CD4-positive, alpha-beta T cell (primary cell): ENCODE measurements around the gene FOLR2. TPM values are rescaled to one million over a fixed set of nuclear protein-coding genes. Genes with fewer than 3 reads are reported as not detected.
"Not testable (repeated sequence)": the region's sequence is repeated elsewhere in the genome, so short reads cannot be mapped to it uniquely, and the experiment has no call there.

Experiments used
- ATAC-seq: fragments of 200-7000 bp; cut with Tn5 transposase; one replicate; pipeline ENCODE4 v1.10.0; 2022; ENCODE audit warnings: mild to moderate bottlenecking; ENCODE audit not compliant: poor library complexity
- CTCF ChIA-PET: fragments of 350-600 bp; sonication (Branson Sonifier 250); formaldehyde crosslinking; loops from one replicate; lab custom pipeline; 2021; ENCODE audit warnings: antibody characterized with exemption, inconsistent platforms; lab: Charles Lee
- POLR2A ChIA-PET: fragments of 350-600 bp; sonication (Branson Sonifier 250); formaldehyde crosslinking; loops from one replicate; lab custom pipeline; 2021; ENCODE audit warnings: antibody characterized with exemption, inconsistent platforms; lab: Charles Lee
- DNase-seq, 14 experiments: peaks; one replicate each; pipeline ENCODE4 v3.0.0-alpha.2; 2013 to 2020; ENCODE audit warnings: mixed read lengths in 2 of 14
- H3K27ac ChIP-seq, 2 donors: one replicate each; pipeline versions ENCODE4 v1.5.1 to v1.7.0; 2013; ENCODE audit warnings: low read length in 2 of 2, low read depth in 1 of 2, mild to moderate bottlenecking in 1 of 2
- H3K27me3 ChIP-seq, 2 experiments: 1 replicate in 1 of 2; 2 replicates in 1 of 2; pipeline versions ENCODE4 v1.6.1 to v1.7.0; 2013; ENCODE audit warnings: low read length in 2 of 2, control low read depth in 1 of 2, mild to moderate bottlenecking in 1 of 2, moderate library complexity in 1 of 2; ENCODE audit not compliant: insufficient read depth in 2 of 2, control insufficient read depth in 1 of 2
- H3K36me3 ChIP-seq: one replicate; pipeline ENCODE4 v1.6.1; 2013; ENCODE audit warnings: low read length, control low read depth; ENCODE audit not compliant: insufficient read depth
- H3K4me1 ChIP-seq: one replicate; pipeline ENCODE4 v1.6.1; 2013; ENCODE audit warnings: low read length, control low read depth; ENCODE audit not compliant: insufficient read depth
- H3K4me3 ChIP-seq: one replicate; pipeline ENCODE4 v1.5.1; 2013; ENCODE audit warnings: mild to moderate bottlenecking, low read length, moderate library complexity
- H3K9me3 ChIP-seq, 2 experiments: 1 replicate in 1 of 2; 2 replicates in 1 of 2; pipeline versions ENCODE4 v1.6.1 to v1.7.0; 2013; ENCODE audit warnings: low read length in 2 of 2, mild to moderate bottlenecking in 2 of 2, control low read depth in 1 of 2, moderate library complexity in 1 of 2; ENCODE audit not compliant: control insufficient read depth in 1 of 2, insufficient read depth in 1 of 2
- H3K27ac Mint-ChIP-seq: one replicate; pipeline ENCODE4 v1.8.0; 2020; ENCODE audit warnings: mixed read lengths
- H3K27me3 Mint-ChIP-seq: one replicate; pipeline ENCODE4 v1.8.0; 2021; ENCODE audit warnings: mixed read lengths
- H3K36me3 Mint-ChIP-seq: one replicate; pipeline ENCODE4 v1.8.0; 2021; ENCODE audit warnings: low read depth, mixed read lengths
- H3K4me1 Mint-ChIP-seq: one replicate; pipeline ENCODE4 v1.8.0; 2021; ENCODE audit warnings: low read depth, mixed read lengths
- H3K4me3 Mint-ChIP-seq: one replicate; pipeline ENCODE4 v1.8.0; 2020; ENCODE audit warnings: mild to moderate bottlenecking, mixed read lengths
- H3K9me3 Mint-ChIP-seq: one replicate; pipeline ENCODE4 v1.8.0; 2020; ENCODE audit warnings: mixed read lengths
- intact Hi-C, 2 experiments: fragments of 100-400 bp; cut with DNase I in 1 of 2; cut with micrococcal nuclease in 1 of 2; formaldehyde crosslinking; loops; one replicate each; pipeline versions ENCODE4 v1.15.1 to v1.9.0; 2023 to 2025; cut with DNase I, micrococcal nuclease
- total RNA-seq, 174 experiments: library from RNA in 2 of 174; stranded (reverse) in 2 of 174; gene quantifications; one replicate each; pipeline ENCODE4 v1.2.3 and lab custom pipeline; 2021 to 2026
- TF ChIP-seq, protein P1 (sequence below): fragments of 200-600 bp; IDR thresholded peaks from one replicate; pipeline ENCODE4 v1.8.0; 2022; ENCODE audit warnings: antibody characterized with exemption, mild to moderate bottlenecking

The FOLR2 gene
- total RNA-seq, 2 experiments from 2014 or later: not detected

DNA sequence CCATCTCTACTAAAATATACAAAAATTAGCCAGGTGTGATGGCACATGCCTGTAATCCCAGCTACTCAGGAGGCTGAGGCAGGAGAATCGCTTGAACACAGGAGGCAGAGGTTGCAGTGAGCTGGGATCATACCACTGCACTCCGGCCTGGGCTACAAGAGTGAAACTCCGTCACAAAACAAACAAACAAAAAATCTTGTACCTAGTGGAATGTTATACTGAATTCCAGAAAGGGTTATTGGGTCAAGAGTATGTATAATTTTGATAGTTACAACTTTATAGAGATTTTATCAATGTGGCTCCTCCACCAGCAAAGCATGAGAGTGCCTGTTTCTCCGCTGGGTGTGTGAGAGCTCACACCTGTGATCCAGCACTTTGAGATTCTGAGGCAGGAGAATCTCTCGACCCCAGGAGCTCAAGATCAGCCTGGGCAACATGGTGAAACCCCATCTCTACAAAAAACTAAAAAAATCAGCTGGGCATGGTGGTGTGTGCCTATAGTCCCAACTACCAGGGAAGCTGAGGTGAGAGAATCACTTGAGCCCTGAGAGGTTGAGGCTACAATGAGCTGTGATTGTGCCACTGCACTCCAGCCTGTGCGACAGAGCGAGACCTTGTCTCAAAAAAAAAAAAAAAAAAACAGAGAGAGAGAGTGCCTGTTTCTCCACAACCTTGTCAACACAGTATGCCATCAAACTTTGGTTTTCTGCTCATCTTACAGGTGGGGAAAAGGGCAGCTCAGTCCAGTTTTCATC, 37.4 kb upstream of the FOLR2 start:
- H3K9me3 ChIP-seq: no peaks in the 10 kb centered on the region
- no peaks in the 10 kb centered on the region for H3K4me1 Mint-ChIP-seq
- DNase-seq: no peak
- H3K36me3 ChIP-seq: no peaks in the 10 kb centered on the region
- TF ChIP-seq, protein P1, sequence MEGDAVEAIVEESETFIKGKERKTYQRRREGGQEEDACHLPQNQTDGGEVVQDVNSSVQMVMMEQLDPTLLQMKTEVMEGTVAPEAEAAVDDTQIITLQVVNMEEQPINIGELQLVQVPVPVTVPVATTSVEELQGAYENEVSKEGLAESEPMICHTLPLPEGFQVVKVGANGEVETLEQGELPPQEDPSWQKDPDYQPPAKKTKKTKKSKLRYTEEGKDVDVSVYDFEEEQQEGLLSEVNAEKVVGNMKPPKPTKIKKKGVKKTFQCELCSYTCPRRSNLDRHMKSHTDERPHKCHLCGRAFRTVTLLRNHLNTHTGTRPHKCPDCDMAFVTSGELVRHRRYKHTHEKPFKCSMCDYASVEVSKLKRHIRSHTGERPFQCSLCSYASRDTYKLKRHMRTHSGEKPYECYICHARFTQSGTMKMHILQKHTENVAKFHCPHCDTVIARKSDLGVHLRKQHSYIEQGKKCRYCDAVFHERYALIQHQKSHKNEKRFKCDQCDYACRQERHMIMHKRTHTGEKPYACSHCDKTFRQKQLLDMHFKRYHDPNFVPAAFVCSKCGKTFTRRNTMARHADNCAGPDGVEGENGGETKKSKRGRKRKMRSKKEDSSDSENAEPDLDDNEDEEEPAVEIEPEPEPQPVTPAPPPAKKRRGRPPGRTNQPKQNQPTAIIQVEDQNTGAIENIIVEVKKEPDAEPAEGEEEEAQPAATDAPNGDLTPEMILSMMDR: no peak
- H3K4me1 ChIP-seq: no peaks in the 10 kb centered on the region
- no peak overlapping the region for H3K27ac Mint-ChIP-seq
- no peak overlapping the region for H3K4me3 ChIP-seq
- H3K36me3 Mint-ChIP-seq: no peaks in the 10 kb centered on the region
- intact Hi-C loops: no loop called here
- H3K4me3 Mint-ChIP-seq: no peak overlapping the region
- no peak for ATAC-seq
- CTCF ChIA-PET: no interaction called here
- no peaks in the 10 kb centered on the region for H3K27me3 ChIP-seq
- H3K27me3 Mint-ChIP-seq: peaks cover 11% of the 10 kb centered on the region
- no peaks in the 10 kb centered on the region for H3K9me3 Mint-ChIP-seq
- H3K27ac ChIP-seq: no peak overlapping the region
- POLR2A ChIA-PET: no interaction called here

DNA sequence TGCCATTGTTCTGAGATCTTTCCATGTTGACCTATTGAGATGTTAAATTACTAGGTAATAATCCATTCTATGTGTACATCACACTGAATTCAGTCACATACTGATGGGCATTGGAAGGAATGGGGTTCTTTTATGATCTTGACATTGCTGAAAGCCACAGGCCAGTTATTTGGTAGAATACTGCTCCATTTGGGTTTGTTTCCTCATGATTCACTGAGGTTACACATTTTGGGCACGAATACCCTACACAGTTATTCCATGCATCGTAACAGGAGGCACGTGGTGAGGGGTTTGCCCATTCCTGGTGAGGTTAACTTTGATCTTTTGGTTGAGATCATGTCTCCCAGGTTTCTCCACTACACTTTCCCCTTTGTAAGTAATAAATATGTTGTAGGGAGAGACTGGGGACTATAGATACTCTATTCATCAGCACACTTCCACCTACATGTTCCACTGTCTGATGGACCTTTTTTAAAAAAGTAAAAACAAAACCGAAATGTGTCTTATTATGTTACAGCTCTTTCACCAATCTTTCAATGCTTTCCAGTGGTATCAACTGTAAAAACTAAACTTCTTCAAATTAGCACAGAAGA, 36.7 kb upstream of the FOLR2 start:
- CTCF ChIA-PET: no interaction called here
- TF ChIP-seq, protein P1: no peak

DNA sequence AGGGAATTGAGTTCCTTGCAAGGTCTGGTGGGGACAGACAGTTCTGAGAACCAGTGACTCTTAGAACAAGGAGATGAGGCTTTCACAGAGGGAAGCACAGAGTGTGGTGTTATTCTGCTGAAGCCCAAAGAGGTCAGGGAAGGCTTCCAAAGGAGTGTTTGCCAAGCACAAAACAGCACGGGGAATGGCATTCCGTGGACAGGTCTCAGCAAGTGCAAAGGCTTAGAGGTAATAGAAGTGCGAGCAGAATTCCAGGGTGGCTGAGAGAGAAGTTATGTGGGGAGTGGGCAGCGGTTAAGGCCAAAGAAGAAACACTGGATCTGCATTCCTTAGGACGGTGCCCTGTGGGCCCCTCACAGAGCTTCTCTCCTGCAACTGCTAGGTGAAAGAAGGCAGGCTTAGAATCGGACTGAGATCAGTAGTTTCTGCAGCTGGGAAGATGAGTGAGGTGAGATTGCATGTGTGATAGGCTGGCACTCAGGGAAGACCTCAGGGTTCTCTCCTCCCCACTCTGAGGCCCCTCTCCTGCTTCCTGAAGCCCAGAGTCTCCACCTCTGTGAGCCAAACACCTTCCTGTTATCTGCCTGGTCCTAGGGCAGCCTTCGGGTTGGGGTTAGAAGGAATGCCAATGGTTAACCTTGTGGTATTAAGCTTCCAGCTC, 35.6 kb upstream of the FOLR2 start:
- DNase-seq, H3K27me3 ChIP-seq, CTCF ChIA-PET, H3K4me3 Mint-ChIP-seq, H3K36me3 ChIP-seq, H3K9me3 ChIP-seq, ATAC-seq, H3K4me3 ChIP-seq, H3K9me3 Mint-ChIP-seq, H3K27ac ChIP-seq, H3K4me1 Mint-ChIP-seq, H3K36me3 Mint-ChIP-seq, POLR2A ChIA-PET, H3K4me1 ChIP-seq, H3K27ac Mint-ChIP-seq: not testable (repeated sequence)
- peaks cover 11% of the 10 kb centered on the region for H3K27me3 Mint-ChIP-seq
- intact Hi-C loops: loop anchor here in 1 of 2 experiments (2.0 to 5.0 kb wide), 2 partner anchors 38 to 154 kb away; no protein-coding TSS in a partner anchor

More for the DNA sequence above, 36.7 kb upstream of the FOLR2 start:
- Mint-ChIP-seq H3K27ac (no peak overlapping the region), H3K36me3 (no peaks in the 10 kb centered on the region), H3K9me3 (no peaks in the 10 kb centered on the region), H3K27me3 (peaks cover 11% of the 10 kb centered on the region), H3K4me1 (no peaks in the 10 kb centered on the region), H3K4me3 (no peak overlapping the region)
- H3K36me3 ChIP-seq: no peaks in the 10 kb centered on the region
- intact Hi-C loops: loop anchor here in 1 of 2 experiments (2.0 to 5.0 kb wide), 2 partner anchors 37 to 153 kb away; no protein-coding TSS in a partner anchor
- no peaks in the 10 kb centered on the region for H3K9me3 ChIP-seq
- H3K4me3 ChIP-seq: no peak overlapping the region
- H3K27ac ChIP-seq: no peak overlapping the region
- H3K4me1 ChIP-seq: no peaks in the 10 kb centered on the region
- ATAC-seq (no peak), DNase-seq (no peak)
- POLR2A ChIA-PET: no interaction called here
- H3K27me3 ChIP-seq: no peaks in the 10 kb centered on the region

DNA sequence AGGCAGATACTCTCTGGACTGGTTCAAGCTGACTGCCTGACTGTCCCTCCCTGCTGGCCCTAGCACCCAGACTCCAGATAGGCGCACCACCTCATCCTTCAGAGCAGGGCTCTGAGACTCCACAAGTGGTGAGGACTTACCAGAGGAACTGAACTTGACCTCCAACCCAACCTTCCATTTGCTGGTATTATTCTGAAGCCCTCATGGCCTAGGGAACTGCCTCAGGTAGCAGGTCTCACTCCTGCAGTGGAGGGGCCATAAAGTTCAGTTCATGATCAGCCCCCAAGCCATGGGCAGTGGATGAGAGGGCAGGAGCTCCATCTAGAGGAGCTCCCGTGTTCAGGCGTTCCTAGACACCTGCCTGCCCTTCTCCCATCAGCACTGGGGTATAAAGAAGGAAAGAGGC, 35.0 kb upstream of the FOLR2 start:
- H3K27me3 Mint-ChIP-seq: peaks cover 11% of the 10 kb centered on the region
- DNase-seq, H3K4me3 ChIP-seq, H3K4me3 Mint-ChIP-seq, H3K9me3 Mint-ChIP-seq, ATAC-seq, H3K36me3 ChIP-seq, H3K27ac ChIP-seq, H3K9me3 ChIP-seq, H3K4me1 Mint-ChIP-seq, H3K27ac Mint-ChIP-seq, POLR2A ChIA-PET, H3K27me3 ChIP-seq, H3K36me3 Mint-ChIP-seq, CTCF ChIA-PET, H3K4me1 ChIP-seq: not testable (repeated sequence)
- intact Hi-C loops: loop anchor here in 1 of 2 experiments (2.0 to 5.0 kb wide), 2 partner anchors 39 to 154 kb away; no protein-coding TSS in a partner anchor
